Measurements from ENCODE around the gene DXO. TPM values are rescaled to one million over a fixed set of nuclear protein-coding genes. Genes with fewer than 3 reads are reported as not detected.
A peak's percentile ranks its signal among the peaks of the same experiment; 100 is the strongest.
"Not testable (repeated sequence)": the region's sequence is repeated elsewhere in the genome, so short reads cannot be mapped to it uniquely, and the experiment has no call there.

The DXO gene
- total RNA-seq, 4 donors from 2014 or later = 14.6 to 19.9 (median 16.4) TPM

GRCh38 chr6:32003301-32003700 is 31.4 kb upstream of the DXO start:
- DNase-seq (ENCODE audit: low spot score in 2 of 2); intact Hi-C loops (cut with DNase I; ENCODE audit: low total_unique reads); H3K4me3 ChIP-seq (ENCODE audit: low read depth, poor library complexity, severe bottlenecking): not testable (repeated sequence)
- no CpG with 5 or more reads among the region's 7 CpGs for WGBS, 2 donors

DNA sequence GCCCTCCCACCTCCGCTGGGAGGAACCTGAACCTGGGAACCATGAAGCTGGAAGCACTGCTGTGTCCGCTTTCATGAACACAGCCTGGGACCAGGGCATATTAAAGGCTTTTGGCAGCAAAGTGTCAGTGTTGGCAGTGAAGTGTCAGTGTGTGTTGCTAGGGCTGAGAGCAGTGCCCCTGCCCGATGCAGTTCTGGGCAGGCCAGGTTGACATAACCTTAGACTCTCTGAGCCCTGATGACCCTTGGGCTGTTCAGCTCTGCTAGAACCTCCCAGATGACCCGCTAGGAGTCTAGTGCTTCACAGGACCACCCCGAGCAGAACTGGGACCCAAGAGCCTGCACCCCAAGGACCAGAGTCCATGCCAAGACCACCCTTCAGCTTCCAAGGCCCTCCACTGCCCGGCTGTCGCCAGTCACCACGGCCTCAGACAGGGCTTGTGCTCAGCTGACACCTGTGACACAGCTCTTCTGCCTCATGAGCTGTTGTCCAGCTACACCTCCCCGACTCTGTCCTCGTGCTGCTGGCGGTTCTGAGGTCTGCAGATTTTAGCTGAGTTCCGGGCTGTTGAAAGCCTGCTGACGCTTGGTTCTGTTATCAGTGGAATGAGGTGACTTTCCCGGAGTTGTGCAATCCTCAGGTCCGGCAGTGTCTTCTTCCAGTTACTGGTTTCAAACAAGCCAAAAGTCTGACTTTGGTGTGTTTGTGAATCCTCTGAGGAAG is 30.8 kb upstream of the DXO start:
- intact Hi-C loops (cut with DNase I; ENCODE audit: low total_unique reads); DNase-seq (ENCODE audit: low spot score in 2 of 2); H3K4me3 ChIP-seq (ENCODE audit: low read depth, poor library complexity, severe bottlenecking): not testable (repeated sequence)
- WGBS, 2 donors = no CpG with 5 or more reads among the region's 15 CpGs

- H3K4me3 ChIP-seq (ENCODE audit: low read depth, poor library complexity, severe bottlenecking); intact Hi-C loops (cut with DNase I; ENCODE audit: low total_unique reads): not testable (repeated sequence)
- DNase-seq (ENCODE audit: low spot score in 2 of 2) = peak in 1 of 2 donors; percentile 23
- 98 to 100% methylated on average over 1 to 5 of the region's 6 CpGs for WGBS, 2 donors
These were observed 24.4 kb upstream of the DXO start for GRCh38 chr6:31996385-31996784.

GRCh38 chr6:31994421-31994820 is 22.5 kb upstream of the DXO start:
- H3K4me3 ChIP-seq (ENCODE audit: low read depth, poor library complexity, severe bottlenecking); intact Hi-C loops (cut with DNase I; ENCODE audit: low total_unique reads): not testable (repeated sequence)
- peak in 1 of 2 donors; percentile 83 for DNase-seq (ENCODE audit: low spot score in 2 of 2)
- no CpG with 5 or more reads among the region's 14 CpGs for WGBS, 2 donors

- DNase-seq (ENCODE audit: low spot score in 2 of 2); intact Hi-C loops (cut with DNase I; ENCODE audit: low total_unique reads); H3K4me3 ChIP-seq (ENCODE audit: low read depth, poor library complexity, severe bottlenecking): not testable (repeated sequence)
- WGBS, 2 donors = no CpG with 5 or more reads among the region's 10 CpGs
These were observed 17.4 kb upstream of the DXO start for GRCh38 chr6:31989363-31989762.

GRCh38 chr6:31981744-31982143 is 9.8 kb upstream of the DXO start, which contains the start of gene C4A:
Gene C4A, plus strand, starts transcription at chr6:31982057. Its CDS starts 51 bp downstream, at chr6:31982108.
- H3K4me3 ChIP-seq (ENCODE audit: low read depth, poor library complexity, severe bottlenecking); DNase-seq (ENCODE audit: low spot score in 2 of 2); intact Hi-C loops (cut with DNase I; ENCODE audit: low total_unique reads): not testable (repeated sequence)
- WGBS, 2 donors = no CpG with 5 or more reads among the region's 7 CpGs

- H3K4me3 ChIP-seq (ENCODE audit: low read depth, poor library complexity, severe bottlenecking); DNase-seq (ENCODE audit: low spot score in 2 of 2); intact Hi-C loops (cut with DNase I; ENCODE audit: low total_unique reads): not testable (repeated sequence)
- no CpG with 5 or more reads among the region's 5 CpGs for WGBS, 2 donors
These were observed 9.1 kb upstream of the DXO start for GRCh38 chr6:31980998-31981397.

DNA sequence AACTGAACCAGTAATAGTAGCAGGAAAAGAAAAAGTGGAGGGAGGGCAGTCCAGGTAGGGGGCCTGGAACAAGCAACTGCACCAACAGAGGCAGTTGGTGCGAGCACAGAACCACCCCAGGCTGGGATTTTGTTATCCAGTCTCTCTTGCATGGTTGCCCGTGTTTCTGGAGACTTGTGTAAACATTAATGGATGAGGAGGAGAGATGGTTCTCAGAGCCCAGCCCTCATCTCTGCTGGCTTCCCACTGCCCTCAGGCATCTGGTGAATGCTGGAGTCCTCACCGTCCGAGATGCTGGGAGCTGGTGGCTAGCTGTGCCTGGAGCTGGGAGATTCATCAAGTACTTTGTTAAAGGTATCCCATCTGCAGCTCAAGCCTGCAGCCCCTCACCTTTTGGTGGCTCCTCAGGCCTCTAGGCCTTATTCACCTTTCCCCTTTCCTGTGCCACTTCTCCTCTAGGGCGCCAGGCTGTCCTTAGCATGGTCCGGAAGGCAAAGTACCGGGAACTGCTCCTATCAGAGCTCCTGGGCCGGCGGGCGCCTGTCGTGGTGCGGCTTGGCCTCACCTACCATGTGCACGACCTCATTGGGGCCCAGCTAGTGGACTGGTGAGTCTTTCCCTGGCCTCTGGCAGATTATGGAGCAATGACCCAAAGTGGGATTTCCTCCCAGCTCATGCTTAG is 8.4 kb upstream of the DXO start:
- DNase-seq (ENCODE audit: low spot score in 2 of 2); H3K4me3 ChIP-seq (ENCODE audit: low read depth, poor library complexity, severe bottlenecking); intact Hi-C loops (cut with DNase I; ENCODE audit: low total_unique reads): not testable (repeated sequence)
- WGBS, 2 donors = 89 to 94% methylated on average over 6 to 11 of the region's 13 CpGs

DNA sequence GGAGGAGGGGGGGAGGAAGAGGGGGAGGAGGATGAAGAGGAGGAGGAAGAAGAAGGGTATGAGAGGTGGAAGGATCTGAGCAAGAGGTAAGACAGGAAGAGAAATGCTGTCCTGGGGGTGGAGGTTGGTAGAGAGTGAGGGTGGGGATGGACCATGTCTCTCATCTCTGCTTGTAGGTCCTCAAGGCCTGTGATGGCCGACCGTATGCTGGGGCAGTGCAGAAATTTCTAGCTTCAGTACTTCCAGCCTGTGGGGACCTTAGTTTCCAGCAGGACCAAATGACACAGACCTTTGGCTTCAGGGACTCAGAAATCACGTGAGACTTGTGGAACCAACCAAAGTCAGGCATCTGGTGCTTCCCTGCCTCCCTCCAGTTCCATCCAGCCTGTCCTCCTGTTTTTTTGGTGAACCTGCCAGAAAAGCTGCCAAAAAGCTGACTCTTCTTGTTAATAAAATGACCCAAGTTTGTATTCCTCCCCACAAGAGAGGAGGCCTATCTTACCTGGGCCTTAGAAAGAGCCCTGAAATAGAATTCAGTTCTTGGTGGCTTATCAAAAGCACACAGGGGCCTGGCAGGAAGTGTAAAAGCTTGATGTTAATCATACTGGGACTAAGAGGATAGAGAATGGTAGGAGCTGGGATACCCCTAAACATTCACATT is 7.4 kb upstream of the DXO start:
- intact Hi-C loops (cut with DNase I; ENCODE audit: low total_unique reads) = no loop called here
- 82 to 96% methylated on average over 3 of the region's 3 CpGs for WGBS, 2 donors
- H3K4me3 ChIP-seq (ENCODE audit: low read depth, poor library complexity, severe bottlenecking) = no peak overlapping the region
- TF ChIP-seq, protein P1, sequence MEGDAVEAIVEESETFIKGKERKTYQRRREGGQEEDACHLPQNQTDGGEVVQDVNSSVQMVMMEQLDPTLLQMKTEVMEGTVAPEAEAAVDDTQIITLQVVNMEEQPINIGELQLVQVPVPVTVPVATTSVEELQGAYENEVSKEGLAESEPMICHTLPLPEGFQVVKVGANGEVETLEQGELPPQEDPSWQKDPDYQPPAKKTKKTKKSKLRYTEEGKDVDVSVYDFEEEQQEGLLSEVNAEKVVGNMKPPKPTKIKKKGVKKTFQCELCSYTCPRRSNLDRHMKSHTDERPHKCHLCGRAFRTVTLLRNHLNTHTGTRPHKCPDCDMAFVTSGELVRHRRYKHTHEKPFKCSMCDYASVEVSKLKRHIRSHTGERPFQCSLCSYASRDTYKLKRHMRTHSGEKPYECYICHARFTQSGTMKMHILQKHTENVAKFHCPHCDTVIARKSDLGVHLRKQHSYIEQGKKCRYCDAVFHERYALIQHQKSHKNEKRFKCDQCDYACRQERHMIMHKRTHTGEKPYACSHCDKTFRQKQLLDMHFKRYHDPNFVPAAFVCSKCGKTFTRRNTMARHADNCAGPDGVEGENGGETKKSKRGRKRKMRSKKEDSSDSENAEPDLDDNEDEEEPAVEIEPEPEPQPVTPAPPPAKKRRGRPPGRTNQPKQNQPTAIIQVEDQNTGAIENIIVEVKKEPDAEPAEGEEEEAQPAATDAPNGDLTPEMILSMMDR (IDR thresholded peaks at IDR 0.05) = no peak
- no peak for TF ChIP-seq POLR2A (IDR thresholded peaks at IDR 0.05)
- no peak for DNase-seq (ENCODE audit: low spot score in 2 of 2)

- intact Hi-C loops (cut with DNase I; ENCODE audit: low total_unique reads) = no loop called here
- 90 to 95% methylated on average over 5 of the region's 5 CpGs for WGBS, 2 donors
- H3K4me3 ChIP-seq (ENCODE audit: low read depth, poor library complexity, severe bottlenecking) = no peak overlapping the region
- no peak for DNase-seq (ENCODE audit: low spot score in 2 of 2)
- TF ChIP-seq, protein P1 (IDR thresholded peaks at IDR 0.05) = no peak
These were observed 6.9 kb upstream of the DXO start for GRCh38 chr6:31978831-31979230.

Data from lower leg skin (tissue), 4 donors.